ENCODE data around the gene ZNF394. TPM values are rescaled to one million over a fixed set of nuclear protein-coding genes. Genes with fewer than 3 reads are reported as not detected.
A peak's percentile ranks its signal among the peaks of the same experiment; 100 is the strongest.

ZNF394 gene
- total RNA-seq, 1 donor from 2014 or later, result 24.2 TPM

DNA sequence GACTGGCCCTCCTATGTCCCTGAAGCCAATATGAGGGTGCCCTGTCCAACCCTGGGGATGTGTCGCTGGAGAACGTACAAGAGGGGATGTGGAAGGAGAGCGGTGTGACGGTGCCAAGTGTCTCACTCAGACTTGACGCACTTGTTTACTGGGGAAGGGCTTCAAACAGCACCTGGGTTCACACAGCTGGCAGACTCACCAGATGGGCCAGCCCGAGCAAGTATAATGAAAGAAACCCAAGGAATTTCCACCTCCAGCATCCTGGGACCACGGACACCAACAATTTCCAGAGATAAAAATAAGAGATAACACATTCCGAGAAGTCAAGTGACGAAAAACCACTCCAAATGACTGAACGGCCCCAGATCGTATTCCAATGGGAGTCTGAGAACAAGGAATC, 39.4 kb downstream of the ZNF394 start:
- DNase-seq (ENCODE audit: low read depth) (peak; percentile 73), FAIRE-seq (no peak)
- TF ChIP-seq, protein P1, sequence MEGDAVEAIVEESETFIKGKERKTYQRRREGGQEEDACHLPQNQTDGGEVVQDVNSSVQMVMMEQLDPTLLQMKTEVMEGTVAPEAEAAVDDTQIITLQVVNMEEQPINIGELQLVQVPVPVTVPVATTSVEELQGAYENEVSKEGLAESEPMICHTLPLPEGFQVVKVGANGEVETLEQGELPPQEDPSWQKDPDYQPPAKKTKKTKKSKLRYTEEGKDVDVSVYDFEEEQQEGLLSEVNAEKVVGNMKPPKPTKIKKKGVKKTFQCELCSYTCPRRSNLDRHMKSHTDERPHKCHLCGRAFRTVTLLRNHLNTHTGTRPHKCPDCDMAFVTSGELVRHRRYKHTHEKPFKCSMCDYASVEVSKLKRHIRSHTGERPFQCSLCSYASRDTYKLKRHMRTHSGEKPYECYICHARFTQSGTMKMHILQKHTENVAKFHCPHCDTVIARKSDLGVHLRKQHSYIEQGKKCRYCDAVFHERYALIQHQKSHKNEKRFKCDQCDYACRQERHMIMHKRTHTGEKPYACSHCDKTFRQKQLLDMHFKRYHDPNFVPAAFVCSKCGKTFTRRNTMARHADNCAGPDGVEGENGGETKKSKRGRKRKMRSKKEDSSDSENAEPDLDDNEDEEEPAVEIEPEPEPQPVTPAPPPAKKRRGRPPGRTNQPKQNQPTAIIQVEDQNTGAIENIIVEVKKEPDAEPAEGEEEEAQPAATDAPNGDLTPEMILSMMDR (IDR thresholded peaks at IDR 0.05; ENCODE audit: insufficient read depth, low read length, severe bottlenecking), result no peak
- Histone ChIP-seq H3K4me3 (ENCODE audit: low read depth, low read length) (no peak overlapping the region), H3K27me3 (ENCODE audit: control insufficient read depth, insufficient read depth, low read length) (no peaks in the 10 kb centered on the region), H3K36me3 (ENCODE audit: control insufficient read depth, insufficient read depth, low read length) (peaks cover 24% of the 10 kb centered on the region)

DNA sequence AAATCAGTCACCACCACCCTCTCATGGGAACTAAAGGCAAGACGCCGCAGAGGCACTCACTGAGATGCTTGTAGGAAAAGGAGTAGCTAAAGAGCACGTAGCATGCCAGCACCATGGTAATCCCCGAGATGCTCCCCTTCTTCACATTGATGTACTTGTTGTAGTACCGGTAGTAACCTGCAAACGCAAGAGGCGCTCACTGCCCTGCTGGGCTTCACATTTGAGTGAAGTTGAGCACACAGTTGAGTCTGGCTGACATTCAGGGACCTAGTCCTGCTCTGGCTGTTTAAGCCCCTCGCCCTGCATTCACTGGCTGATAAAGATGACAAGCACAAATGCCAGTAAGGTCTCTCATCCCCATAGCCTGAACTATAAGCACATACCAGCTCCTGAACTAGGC, 41.0 kb downstream of the ZNF394 start:
- H3K4me3 ChIP-seq (ENCODE audit: low read depth, low read length), result no peak overlapping the region
- H3K27me3 ChIP-seq (ENCODE audit: control insufficient read depth, insufficient read depth, low read length), result no peaks in the 10 kb centered on the region
- DNase-seq (ENCODE audit: low read depth), result peak; percentile 20
- TF ChIP-seq, protein P1 (IDR thresholded peaks at IDR 0.05; ENCODE audit: insufficient read depth, low read length, severe bottlenecking), result peak; percentile 46
- H3K36me3 ChIP-seq (ENCODE audit: control insufficient read depth, insufficient read depth, low read length), result peaks cover 29% of the 10 kb centered on the region
- no peak for FAIRE-seq

DNA sequence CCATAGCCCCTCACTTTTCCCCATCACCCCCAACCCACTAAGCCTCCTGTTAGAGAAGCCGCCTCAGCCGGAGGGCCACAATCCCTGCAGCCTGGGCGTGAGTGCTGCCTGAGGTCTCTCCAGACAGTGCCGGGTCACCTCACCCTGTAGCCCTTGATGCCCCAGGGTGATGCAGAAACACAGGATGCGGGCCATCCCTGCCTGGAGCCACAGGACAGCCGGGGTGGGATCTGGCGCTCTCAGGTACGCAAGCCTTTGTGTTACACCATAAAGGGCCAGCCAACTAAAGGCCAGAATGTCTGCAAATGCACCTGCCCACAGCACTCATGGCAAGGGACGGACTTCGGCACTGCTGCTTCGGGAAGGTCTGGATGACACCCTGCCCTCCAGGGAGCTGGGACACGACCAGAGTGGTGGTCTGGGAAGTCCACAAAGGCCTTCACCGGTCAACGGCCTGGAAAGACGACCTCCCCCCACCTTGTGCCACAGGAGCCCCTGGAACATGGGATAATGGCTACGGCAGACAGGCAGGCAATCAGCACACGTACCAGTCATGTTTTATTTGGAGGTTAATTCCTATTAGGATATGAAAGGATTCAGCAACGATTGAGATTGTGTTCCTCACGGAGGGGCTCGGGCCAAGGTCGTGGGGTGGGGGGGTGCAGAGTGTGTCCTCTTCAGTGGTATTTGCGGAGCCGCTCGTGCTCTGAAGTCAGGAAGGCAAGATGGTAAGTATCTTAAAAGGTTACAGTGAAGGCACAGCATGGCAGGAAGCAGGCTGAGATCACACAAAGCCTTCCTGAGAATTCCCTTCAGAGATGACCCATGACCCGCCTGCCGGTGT, 42.2 kb downstream of the ZNF394 start:
- DNase-seq (ENCODE audit: low read depth), result no peak
- TF ChIP-seq, protein P1 (IDR thresholded peaks at IDR 0.05; ENCODE audit: insufficient read depth, low read length, severe bottlenecking), result no peak
- Histone ChIP-seq H3K36me3 (ENCODE audit: control insufficient read depth, insufficient read depth, low read length) (peaks cover 33% of the 10 kb centered on the region), H3K27me3 (ENCODE audit: control insufficient read depth, insufficient read depth, low read length) (no peaks in the 10 kb centered on the region), H3K4me3 (ENCODE audit: low read depth, low read length) (no peak overlapping the region)
- no peak for FAIRE-seq

DNA sequence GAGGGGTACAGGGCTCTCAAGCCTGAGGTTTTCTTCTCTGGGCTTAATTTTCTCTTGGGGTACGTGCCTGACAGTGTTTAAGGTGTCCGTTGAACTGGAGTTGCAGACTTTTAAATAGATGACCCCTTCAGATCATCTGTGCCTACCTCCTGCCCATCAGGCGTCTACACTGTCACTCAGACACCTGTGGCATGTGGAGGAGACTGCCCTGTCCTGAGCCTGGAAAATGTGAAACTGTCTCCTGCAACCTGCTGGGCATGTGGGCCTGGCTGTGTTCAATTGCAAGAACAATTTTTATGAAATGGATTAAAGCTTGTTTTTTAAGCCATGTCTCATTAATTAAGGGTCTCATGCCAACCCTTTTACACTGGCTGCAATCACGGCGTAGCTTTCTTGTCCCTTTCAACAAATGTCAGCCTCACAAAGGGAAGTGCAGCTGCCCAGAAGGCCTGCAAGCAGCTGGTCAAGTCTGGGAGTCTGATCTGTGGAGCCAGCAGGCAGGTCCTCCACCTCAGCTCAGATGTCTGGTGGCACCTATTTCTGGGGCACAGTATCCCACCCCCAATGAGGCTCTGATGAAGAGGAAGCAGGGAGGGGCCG, 42.9 kb downstream of the ZNF394 start:
- H3K4me3 ChIP-seq (ENCODE audit: low read depth, low read length), result no peak overlapping the region
- no peaks in the 10 kb centered on the region for H3K27me3 ChIP-seq (ENCODE audit: control insufficient read depth, insufficient read depth, low read length)
- DNase-seq (ENCODE audit: low read depth) (no peak), FAIRE-seq (no peak)
- TF ChIP-seq, protein P1 (IDR thresholded peaks at IDR 0.05; ENCODE audit: insufficient read depth, low read length, severe bottlenecking), result no peak
- peaks cover 35% of the 10 kb centered on the region for H3K36me3 ChIP-seq (ENCODE audit: control insufficient read depth, insufficient read depth, low read length)

DNA sequence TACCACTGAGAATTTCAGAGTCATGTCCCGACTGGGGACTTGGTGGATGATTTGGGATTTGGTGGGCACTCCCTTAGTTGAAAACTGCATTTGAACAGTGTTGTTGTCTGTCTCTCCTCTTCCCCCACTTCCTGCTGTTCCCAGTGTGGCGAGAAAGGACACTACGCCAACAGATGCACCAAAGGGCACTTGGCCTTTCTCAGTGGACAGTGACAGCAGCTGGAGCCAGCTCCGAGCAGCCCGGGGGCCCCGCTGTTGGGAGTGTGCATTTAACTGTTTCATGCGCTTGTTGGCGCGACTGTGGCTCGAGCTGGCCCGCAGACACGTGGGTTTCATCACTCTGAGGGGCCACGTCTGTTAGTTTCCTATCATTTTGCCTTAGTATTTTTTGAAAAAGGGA, 43.8 kb downstream of the ZNF394 start:
- Histone ChIP-seq H3K36me3 (ENCODE audit: control insufficient read depth, insufficient read depth, low read length) (peaks cover 38% of the 10 kb centered on the region), H3K4me3 (ENCODE audit: low read depth, low read length) (no peak overlapping the region), H3K27me3 (ENCODE audit: control insufficient read depth, insufficient read depth, low read length) (no peaks in the 10 kb centered on the region)
- TF ChIP-seq, protein P1 (IDR thresholded peaks at IDR 0.05; ENCODE audit: insufficient read depth, low read length, severe bottlenecking), result no peak
- no peak for FAIRE-seq
- DNase-seq (ENCODE audit: low read depth), result no peak

Data from bronchial epithelial cell (primary cell).